Measurements from ENCODE around the gene MYO16. TPM values are rescaled to one million over a fixed set of nuclear protein-coding genes. Genes with fewer than 3 reads are reported as not detected.

The MYO16 gene
- total and polyA plus RNA-seq, 12 donors = 0.56 to 2.4 (median 1.4) TPM

GRCh38 chr13:109101550-109102144, 472.2 kb downstream of the MYO16 start:
- H3K36me3 ChIP-seq (replicated peaks in 1 of 2) = no peaks in the 10 kb centered on the region
- H3K27ac ChIP-seq = no peak overlapping the region
- no peaks in the 10 kb centered on the region for H3K9me3 ChIP-seq (replicated peaks in 1 of 3)
- H3K27me3 ChIP-seq = no peaks in the 10 kb centered on the region
- no peaks in the 10 kb centered on the region for H3K4me1 ChIP-seq (replicated peaks in 1 of 2)
- DNase-seq = no peak
- intact Hi-C loops (cut with DNase I) = no loop called here
- no peak for TF ChIP-seq POLR2A (IDR thresholded peaks at IDR 0.05)
- TF ChIP-seq CTCF (IDR thresholded peaks at IDR 0.05) = no peak
- no peak overlapping the region for H3K4me3 ChIP-seq
- WGBS, 4 donors = 76 to 89% (median 80%) methylated on average over 3 of the region's 3 CpGs

- no peaks in the 10 kb centered on the region for H3K27me3 ChIP-seq
- intact Hi-C loops (cut with DNase I) = no loop called here
- no peaks in the 10 kb centered on the region for H3K36me3 ChIP-seq (replicated peaks in 1 of 2)
- H3K27ac ChIP-seq = no peak overlapping the region
- DNase-seq = no peak
- no peaks in the 10 kb centered on the region for H3K9me3 ChIP-seq (replicated peaks in 1 of 3)
- no peaks in the 10 kb centered on the region for H3K4me1 ChIP-seq (replicated peaks in 1 of 2)
- H3K4me3 ChIP-seq = no peak overlapping the region
- TF ChIP-seq POLR2A (IDR thresholded peaks at IDR 0.05) (no peak), CTCF (IDR thresholded peaks at IDR 0.05) (no peak)
- 64 to 83% (median 65%) methylated on average over 4 of the region's 4 CpGs for WGBS, 4 donors
Observed at GRCh38 chr13:109105899-109106298, 476.5 kb downstream of the MYO16 start.

GRCh38 chr13:109110159-109110558, 480.7 kb downstream of the MYO16 start:
- H3K27me3 ChIP-seq = no peaks in the 10 kb centered on the region
- no peak overlapping the region for H3K4me3 ChIP-seq
- no peak overlapping the region for H3K27ac ChIP-seq
- TF ChIP-seq POLR2A (IDR thresholded peaks at IDR 0.05) = no peak
- TF ChIP-seq CTCF (IDR thresholded peaks at IDR 0.05) = no peak
- 0 to 71% (median 57%) methylated on average over 1 of the region's 1 CpG for WGBS, 4 donors
- intact Hi-C loops (cut with DNase I) = no loop called here
- DNase-seq = no peak
- no peaks in the 10 kb centered on the region for H3K36me3 ChIP-seq (replicated peaks in 1 of 2)
- H3K9me3 ChIP-seq (replicated peaks in 1 of 3) = no peaks in the 10 kb centered on the region
- no peaks in the 10 kb centered on the region for H3K4me1 ChIP-seq (replicated peaks in 1 of 2)

- TF ChIP-seq CTCF (IDR thresholded peaks at IDR 0.05) (no peak), POLR2A (IDR thresholded peaks at IDR 0.05) (no peak)
- H3K36me3 ChIP-seq (replicated peaks in 1 of 2) = no peaks in the 10 kb centered on the region
- H3K4me3 ChIP-seq = no peak overlapping the region
- H3K4me1 ChIP-seq (replicated peaks in 1 of 2) = no peaks in the 10 kb centered on the region
- WGBS, 4 donors = 69 to 83% (median 77%) methylated on average over 1 of the region's 1 CpG
- no peaks in the 10 kb centered on the region for H3K9me3 ChIP-seq (replicated peaks in 1 of 3)
- no peaks in the 10 kb centered on the region for H3K27me3 ChIP-seq
- no peak for DNase-seq
- H3K27ac ChIP-seq = no peak overlapping the region
- intact Hi-C loops (cut with DNase I) = no loop called here
Observed at GRCh38 chr13:109111141-109111540, 481.7 kb downstream of the MYO16 start.
